ENCODE data around the gene CEP128.

DNA sequence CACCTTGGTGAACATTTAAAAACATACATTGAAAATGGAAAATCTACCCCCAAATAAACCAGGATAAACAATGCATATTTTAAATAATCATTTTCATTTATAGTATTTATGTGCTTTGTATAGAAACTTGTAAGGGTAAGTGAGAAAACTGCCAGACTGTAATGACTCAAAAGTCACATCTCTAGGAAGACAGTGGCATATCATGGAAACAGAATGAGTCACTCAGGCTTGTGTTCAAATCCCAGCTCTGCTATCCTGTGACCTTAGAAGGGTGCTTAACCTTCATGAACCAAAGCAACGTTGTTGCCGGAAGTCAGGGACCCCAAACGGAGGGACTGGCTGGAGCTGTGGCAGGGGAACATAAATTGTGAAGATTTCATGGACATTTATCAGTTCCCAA, 142.7 kb downstream of the CEP128 start:
- TF ChIP-seq GATA2 (IDR thresholded peaks at IDR 0.05; ENCODE audit: low read depth, low read length) (no peak), GATA3 (IDR thresholded peaks at IDR 0.05; ENCODE audit: low read depth, low read length) (no peak)

All from SH-SY5Y (cell line).